CD4-positive, alpha-beta T cell treated with Interleukin-4 for 4 hours (primary cell): Measurements from ENCODE around the gene IFI44.
A peak's percentile ranks its signal among the peaks of the same experiment; 100 is the strongest.

Experiments
- DNase-seq: peaks from one replicate; pipeline ENCODE4 v3.0.0-alpha.2; 2020

The IFI44 gene

DNA sequence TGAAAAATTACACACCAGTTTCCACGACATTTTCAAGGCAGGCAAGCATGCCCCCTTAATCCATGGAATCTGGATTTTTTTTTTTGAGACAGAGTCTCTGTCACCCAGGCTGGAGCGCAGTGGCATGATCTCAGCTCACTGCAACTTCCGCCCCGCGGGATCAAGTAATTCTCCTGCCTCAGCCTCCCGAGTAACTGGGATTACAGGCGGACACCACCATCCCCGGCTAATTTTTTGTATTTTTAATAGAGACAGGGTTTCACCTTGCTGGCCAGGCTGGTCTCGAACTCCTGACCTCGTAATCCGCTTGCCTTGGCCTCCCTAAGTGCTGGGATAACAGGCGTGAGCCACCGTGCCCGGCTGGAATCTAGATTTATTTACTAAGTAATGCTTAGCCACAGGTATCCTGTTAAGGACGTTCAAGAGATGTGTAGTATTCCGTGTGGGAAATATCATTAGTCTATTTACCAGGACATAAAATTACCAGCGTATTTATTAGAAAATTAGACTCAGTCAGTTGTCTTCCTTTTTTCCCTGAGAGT is 2.5 kb downstream of the IFI44 start:
- DNase-seq = no peak

DNA sequence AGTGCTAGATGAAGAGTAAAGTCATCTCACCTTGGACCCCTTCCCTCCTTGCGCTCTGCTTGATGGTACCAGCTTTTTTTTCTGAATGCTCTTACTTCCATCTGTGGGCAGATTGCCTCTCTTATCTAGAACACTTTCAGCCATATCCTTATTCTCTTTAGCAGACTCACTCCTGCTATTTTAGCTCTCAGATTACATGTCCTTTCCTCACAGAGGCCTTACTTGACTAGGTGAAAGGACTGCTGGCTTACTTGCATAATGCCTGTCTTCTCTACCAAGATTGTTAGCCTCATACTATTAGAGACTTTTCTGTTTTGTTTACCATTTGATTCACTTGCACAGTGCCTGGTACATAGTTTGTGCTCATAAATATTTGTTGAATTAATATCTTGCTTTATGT is 9.3 kb downstream of the IFI44 start:
- no peak for DNase-seq

DNA sequence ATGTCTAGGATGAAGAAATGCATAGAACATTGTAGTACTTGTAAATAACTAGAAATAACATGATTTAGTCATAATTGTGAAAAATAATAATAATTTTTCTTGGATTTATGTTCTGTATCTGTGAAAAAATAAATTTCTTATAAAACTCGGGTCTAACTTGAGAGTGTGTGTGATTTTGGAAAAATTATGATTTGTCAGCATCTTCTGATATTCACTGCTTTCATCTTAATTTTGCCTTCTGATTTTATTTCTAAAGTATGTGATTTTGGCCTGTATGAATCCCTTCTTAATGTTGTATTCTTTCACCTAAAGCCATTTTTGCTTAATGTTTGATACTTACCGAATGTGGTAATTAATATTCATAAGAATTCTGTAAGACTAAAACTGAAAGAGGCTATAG is 14.3 kb downstream of the IFI44 start:
- no peak for DNase-seq

DNA sequence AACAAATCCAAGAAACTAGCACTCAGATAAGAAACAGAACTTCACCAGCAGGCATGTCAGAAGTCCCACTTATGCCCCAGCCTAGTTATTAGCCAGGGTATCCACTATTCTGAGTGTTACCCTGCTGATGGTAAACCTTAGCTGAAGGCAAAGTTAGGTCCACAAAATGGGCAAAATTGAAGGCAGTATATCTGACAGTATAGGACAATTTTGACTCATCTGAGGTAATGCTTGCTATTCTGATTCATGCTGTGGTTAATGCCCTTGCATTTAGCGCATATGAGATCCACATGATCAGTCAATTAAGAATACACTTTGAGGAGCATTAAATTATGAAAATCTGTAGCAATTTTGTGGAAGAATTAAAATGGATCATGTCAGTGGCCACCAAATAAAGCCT is 15.1 kb downstream of the IFI44 start:
- DNase-seq = no peak

GRCh38 chr1:78665809-78666208 is 16.2 kb downstream of the IFI44 start:
- DNase-seq = no peak

- no peak for DNase-seq
These were observed 18.3 kb downstream of the IFI44 start for GRCh38 chr1:78667939-78668338.

- DNase-seq = no peak
These were observed 18.8 kb downstream of the IFI44 start for GRCh38 chr1:78668427-78668826.

- no peak for DNase-seq
These were observed 22.8 kb downstream of the IFI44 start for GRCh38 chr1:78672428-78672827.

- DNase-seq = no peak
These were observed 23.5 kb downstream of the IFI44 start for GRCh38 chr1:78673120-78673519.

DNA sequence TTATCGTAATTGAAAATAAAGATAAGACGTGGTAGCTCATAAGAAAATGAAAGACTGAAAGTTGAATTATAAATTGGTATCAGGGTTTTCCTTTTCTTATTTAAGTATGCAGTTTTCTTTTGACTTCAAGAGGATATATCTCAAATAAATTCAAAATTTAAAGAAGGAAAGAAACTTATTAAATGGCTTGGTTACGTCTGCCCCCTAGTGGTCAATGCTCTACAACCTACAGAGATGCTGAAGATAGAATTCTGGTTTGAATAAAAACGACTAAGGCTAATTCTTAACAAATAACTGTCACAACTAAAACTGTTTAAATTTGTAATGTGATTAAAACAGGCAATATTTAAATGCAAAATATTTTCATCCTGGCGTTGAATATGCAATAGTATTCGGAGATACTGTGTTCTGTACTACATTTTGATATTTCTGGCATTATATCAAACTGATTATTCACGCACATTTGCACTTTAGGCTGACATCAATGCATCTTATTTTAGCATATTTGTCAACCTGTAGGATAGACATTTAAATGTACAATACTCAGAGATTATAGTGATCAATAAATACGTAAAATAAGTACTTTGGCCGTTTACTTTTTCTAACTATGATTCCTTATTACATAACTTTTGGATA is 26.8 kb downstream of the IFI44 start:
- DNase-seq = peak; percentile 63

- no peak for DNase-seq
These were observed 27.4 kb downstream of the IFI44 start for GRCh38 chr1:78676993-78677392.

- DNase-seq = no peak
These were observed 28.2 kb downstream of the IFI44 start for GRCh38 chr1:78677788-78678187.

- DNase-seq = no peak
These were observed 28.7 kb downstream of the IFI44 start for GRCh38 chr1:78678324-78678723.

GRCh38 chr1:78681265-78681664 is 31.6 kb downstream of the IFI44 start:
- DNase-seq = no peak

DNA sequence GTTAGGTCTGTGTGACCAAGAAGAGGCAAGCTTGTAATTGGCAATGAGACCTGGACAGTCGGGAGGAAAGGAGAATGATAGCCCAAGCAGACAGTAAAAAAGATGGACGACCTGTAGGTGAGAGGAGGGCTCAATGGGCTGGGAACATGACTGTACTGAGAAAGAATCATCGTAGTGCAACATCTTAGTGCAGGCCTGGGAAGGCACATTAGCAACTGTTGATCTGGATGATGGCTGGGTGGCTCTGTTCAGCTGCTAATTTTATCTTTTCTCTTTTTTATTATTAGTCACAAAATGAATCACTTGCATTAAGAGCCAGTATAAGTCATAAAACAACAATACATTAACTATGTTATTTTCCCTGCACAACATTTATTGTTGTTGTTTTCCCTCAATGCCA is 32.9 kb downstream of the IFI44 start:
- no peak for DNase-seq

DNA sequence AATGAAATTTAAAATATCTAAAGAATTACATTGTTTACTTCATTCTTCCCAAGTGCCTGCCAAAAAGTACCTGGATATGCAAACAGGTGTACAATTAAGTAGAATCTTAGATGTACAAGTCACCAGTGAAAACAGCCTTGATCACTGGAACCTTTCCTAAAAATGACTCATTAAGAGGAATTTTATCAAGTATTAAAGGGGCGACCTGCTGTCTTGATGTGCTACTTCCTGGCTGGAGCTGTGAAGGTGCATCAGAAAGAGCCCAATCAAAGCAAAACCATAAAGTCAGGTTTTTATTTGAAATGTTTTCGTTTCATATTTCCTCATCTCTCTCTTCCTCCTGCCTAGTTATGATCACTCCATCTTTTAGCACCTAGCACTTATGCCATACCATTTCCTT is 33.4 kb downstream of the IFI44 start:
- DNase-seq = no peak

GRCh38 chr1:78687315-78687714 is 37.7 kb downstream of the IFI44 start:
- no peak for DNase-seq

DNA sequence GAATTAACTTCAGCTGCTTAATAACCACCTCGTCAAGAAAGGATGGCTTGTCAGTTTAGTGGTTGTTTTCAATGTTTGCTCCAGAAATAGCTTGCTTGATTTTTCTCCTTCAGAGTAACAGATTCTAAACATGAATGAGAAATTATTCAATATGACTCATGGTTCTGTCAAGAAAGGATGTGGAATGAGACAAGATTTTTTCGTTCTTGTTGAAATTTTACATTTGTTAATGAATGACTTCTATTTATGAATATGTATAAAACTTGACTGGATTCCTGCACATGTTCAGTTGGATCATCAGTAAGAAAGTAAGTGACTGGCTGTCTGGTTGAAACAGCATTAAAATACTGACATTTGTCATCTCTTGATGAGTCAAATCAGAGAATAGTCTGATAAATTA is 38.3 kb downstream of the IFI44 start:
- no peak for DNase-seq

- DNase-seq = no peak
These were observed 39.1 kb downstream of the IFI44 start for GRCh38 chr1:78688697-78689096.

DNA sequence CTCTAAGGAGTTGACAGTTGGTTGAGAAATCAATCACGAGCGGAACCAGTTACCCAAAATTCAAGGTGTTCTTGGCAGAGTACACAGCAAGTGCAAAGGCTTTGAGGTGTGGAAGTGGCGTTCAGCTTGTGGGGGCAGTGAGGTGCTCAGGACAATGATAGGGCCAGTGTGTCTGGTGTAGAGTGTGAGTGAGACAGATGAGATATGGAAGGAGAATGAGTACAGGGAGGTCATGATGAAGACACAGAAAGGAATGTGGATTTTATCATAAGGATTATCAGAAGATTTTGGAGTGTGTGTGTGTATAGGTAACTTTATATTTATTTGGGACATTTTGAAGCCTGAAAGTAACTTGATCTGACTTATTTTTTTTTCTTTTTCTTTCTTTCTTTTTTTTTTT is 40.9 kb downstream of the IFI44 start:
- DNase-seq = no peak

DNA sequence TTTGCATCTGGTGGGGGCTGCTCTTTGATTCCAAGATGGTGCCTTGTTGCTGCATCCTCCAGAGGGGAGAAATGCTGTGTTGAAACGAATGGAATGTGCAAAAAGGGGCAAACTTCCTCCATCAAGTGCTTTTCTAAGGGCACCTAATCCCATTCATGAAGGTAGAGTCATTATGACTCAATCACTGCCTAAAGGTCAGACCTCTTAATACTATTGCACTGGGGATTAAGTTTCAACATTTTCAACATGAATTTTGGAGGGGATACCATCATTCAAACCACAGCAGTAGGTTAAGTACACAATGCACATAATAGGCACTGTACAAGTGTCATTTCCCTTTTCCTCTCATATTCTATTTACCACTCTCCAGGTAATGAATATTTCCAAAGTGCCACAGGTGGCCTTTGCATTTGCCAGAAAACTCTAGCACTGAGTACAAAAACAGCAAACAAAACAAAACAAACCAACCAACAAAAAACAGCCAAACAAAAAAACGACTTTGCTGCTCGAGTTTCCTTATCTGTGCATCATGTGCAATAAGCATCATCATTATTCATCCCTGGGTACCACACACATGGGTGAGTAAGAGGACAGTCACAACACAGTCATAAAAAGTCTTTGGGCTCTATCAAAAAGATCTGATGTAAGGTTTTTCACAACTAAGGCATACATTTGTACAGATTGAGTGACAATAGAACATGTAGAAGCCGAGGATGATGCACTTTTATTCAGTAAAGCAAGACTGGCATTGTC is 42.5 kb downstream of the IFI44 start:
- no peak for DNase-seq

GRCh38 chr1:78699813-78700212 is 50.2 kb downstream of the IFI44 start:
- no peak for DNase-seq

GRCh38 chr1:78702426-78702825 is 52.8 kb downstream of the IFI44 start:
- no peak for DNase-seq

DNA sequence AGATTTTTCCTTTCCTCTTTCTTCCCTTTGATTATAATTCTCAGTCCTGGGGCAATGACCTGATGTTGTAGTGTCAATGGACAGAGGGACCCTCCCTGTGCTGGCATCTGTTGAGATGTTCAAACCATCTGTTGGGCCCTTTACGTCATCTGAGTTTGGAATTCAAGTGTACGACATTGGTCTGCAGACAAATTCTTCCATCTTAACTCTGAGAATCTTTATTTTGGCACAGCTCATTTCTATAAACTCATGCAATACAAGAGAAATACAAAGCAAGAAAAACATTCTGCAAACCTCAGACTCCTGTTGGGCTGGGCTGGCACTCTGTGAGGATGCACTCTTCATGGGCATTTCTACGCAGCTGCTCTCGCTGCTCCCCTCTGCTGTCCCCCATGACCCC is 54.2 kb downstream of the IFI44 start:
- DNase-seq = no peak
